GM04503 (cell line): ENCODE results near the gene MAGI2.
A peak's percentile ranks its signal among the peaks of the same experiment; 100 is the strongest.

ENCODE experiments used
- DNase-seq: peaks from one replicate; pipeline ENCODE4 v3.0.0-alpha.2; 2012; ENCODE audit warnings: low read depth

Gene MAGI2

DNA sequence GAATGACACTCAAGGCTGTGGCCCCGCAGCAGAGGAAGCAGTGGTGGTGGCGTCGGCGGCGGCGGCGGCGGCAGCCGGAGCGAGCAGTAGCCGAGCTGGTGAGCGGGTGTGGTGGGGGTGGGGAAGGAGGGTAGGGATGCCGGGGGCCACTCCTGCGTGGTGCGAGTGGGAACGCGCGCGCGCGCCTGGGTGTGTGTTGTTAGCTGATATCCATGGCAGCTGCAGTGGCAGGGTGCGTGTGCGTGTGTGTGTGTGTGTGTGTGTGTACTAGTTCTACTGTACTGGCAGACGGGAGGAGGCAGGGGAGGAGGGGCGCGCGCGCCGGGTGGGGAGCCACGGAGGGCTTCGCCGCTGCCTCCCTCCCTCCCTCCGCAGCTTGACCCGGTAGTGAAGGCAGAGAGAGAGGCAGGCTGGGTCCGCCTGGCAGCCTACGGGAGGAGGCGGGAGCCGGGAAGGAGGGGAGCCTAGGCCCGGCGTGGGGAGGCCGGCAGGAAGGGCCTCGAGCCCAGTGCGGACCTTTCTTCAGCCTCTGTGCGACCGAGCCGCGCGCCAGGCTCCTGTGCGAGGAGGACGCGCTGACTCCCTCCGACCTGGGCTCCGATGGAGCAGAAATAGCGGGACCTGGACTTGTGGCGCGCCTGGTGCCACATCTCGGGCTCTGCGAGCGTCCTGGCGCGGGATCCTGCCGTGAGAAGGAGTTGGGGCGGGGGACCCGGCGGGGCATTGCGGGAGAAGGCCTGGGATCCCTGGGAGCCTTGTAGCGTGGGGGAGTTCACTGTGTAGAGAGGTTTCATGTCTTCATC, at the start of gene MAGI2:
TSS of gene MAGI2 (minus strand) at position 110 of the 803 bp plus-strand sequence. CDS start 347 bp downstream, outside the sequence.
- peak; percentile 45 for DNase-seq

DNA sequence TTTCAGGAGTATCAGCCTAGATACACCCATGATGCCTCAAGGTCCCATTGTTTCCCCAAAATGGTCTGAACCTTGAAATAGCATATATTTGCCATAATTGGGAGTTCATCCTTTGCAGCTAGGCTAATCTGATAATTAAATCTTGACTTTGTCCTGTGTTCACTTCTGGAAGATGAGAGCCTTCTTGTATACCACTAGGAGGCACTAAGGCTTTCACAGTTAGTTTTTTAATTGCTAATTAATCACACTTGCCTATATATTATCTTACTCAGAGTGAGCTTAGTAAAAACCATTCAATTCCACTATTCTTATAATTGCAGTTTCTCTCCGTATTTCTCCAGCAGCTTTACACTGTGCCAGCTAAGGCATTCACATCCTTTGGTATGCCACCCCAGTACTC, 48.7 kb upstream of the MAGI2 start:
- DNase-seq: no peak

DNA sequence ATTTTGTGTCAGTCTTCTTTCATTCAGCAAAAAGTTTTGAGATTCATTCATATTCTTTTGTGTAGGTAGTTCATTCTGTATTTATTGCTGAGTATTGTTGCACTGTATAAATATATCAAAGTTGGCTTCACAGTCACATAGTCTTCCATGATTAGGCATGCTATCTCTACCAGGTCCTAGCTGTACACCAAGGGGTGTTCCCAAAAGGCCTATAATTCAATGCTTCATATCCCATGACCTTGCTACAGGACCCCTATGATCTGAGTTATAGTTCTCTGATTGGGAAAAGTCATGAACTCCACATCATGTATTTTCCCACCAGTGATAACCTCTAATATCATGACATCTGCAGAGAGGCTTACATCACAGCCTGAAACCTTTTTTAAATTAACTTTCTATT, 47.3 kb upstream of the MAGI2 start:
- no peak for DNase-seq

DNA sequence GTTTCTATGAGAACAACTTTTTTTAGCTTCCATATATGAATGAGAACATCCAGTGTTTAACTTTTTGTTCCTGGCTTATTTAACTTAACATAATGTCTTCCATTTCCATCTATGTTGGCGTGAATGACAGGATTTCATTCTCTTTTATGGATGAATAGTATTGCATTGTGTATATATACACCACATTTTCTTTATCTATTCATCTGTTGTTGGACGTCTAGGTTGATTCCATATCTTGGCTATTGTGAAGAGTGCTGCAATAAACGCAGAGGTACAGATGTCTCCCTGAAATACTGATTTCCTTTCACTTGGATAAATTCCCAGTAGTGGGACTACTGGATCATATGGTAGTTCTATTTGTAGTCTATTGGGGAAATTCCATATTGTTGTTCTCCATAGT, 44.3 kb upstream of the MAGI2 start:
- DNase-seq: no peak

DNA sequence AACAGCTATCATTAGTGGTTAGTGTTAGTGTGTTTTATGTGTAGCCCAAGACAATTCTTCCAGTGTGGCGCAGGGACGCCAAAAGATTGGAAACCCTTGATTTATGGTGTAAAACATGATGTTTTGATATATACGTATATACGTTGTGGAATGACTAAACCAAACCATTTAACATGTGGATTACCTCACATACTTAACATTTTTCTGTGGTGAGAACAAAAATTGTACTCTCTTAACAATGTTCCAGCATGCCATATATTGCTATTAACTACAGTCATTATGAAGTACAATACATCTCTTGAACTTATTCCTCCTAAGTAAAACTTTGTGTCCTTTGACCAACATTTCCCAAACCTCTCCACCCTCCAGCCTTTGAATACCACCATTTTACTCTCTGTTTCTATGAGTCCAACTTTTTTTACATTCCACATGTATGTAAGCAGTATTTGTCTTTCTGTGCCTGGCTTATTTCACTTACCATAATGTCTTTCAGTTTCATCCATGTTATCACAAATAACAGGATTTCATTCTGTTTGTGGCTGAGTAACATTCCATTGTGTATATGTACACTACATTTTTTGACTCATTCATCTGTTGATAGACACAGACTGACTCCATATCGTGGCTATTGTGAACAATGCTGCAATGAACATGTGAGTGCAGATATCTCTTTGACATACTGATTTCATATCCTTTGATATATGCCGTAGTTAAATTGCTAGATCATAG, 42.2 kb upstream of the MAGI2 start:
- no peak for DNase-seq

DNA sequence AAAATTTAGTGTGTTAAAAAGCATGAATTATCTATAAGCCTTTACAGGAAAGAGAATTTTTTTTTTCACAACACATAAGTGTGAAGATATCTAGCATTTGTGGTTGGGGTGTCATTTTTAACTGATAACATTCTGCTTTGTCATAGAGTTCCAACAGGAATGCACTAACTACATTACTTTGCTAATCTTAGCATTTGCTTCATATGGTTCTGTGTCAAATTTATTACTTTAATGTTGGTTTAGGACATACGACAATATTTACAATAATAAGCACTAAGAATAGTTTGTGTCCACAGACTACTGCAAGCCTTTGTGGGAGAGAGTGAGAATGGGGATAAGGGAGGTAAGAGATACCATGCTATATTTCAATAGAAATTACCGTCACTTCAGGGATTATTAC, 40.6 kb upstream of the MAGI2 start:
- DNase-seq: no peak

DNA sequence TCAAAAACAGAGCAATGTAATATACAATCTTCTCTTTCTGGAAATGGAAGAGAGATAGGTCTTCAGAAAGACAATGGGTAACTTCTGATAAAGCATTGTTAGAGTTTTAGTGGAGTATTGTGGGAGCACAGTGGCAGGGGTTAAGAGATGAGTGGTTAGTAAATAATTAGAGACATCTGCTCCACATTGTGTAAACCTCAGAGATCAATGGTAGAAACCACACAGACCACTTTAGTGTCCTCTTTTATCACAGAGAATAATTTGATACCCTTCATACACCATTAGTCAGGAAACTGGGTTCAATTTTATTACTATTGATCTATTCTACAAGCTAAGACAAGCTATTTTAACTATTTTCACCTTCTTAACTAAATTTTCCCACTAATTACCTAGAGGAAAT, 35.9 kb upstream of the MAGI2 start:
- DNase-seq: no peak

DNA sequence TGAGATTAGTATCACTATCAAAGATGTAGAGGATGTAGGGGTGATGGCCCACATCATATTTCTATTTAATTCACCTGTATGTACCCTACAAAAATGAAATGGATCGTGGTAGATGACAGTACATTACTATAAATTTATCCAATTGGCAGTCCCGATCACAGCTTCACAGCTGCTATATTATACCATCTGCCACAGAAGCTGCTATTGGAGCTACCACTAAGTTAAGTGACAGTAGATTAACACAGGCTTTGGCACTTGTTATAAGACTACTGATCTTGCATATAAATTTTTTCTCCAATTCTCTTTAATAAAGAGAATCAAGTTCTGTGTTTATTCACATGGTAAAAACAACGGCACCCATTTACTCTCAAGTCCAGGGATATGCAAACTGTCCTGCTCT, 24.9 kb upstream of the MAGI2 start:
- DNase-seq: no peak

DNA sequence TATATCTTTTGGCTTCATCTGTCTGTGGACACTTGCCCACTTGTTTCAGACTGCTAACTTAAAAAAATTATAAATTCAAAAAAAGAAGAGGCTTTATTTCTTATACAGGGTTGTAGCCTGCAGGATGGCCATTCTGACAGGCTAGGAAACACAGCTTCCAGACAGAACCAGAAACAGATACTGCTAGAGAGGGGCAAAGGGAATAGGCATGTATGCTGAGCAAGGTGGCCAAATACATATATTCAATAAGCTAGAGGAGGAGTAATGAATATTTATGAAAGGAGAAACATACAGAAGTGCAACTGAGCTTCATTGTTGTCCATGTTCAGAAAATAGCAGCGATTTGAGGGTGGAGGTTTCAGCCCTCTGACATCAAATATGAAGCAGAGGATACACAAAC, 22.0 kb upstream of the MAGI2 start:
- no peak for DNase-seq

DNA sequence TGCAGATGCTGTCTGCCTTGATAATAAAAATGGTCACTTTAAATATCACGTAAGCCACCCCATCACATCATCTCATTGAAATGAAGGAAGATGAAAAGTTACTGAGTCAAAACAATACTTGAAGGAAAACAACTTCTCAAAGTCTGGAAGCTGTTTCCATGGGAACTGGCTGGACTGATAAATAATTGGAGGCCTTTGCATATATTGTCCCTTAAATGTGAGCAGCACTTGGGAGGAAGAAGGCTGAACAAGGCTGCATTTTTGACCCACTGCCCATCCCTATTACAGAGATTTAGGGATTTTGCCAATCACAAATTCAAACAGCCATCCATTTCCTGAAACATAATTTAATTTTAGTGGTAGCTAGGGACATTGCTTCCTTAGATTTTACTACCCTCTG, 18.2 kb upstream of the MAGI2 start:
- no peak for DNase-seq

DNA sequence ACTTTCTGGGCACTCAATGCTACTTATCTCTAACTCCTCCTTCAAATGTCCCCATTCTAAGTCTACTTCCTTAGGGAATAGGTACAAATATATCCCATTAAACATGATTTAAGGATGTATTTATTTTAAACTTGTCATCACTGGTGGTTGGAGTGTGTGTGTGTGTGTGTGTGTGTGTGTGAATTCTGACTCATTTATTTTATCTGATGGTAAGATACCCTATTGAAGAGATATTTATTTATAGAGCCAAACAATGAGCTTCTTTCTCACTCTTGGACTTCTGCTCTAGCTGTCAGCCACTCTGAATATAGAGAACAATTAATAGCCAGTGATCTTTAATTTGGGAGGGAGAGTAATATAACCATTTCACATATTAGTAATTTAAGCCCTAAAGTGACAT, 17.8 kb upstream of the MAGI2 start:
- no peak for DNase-seq

DNA sequence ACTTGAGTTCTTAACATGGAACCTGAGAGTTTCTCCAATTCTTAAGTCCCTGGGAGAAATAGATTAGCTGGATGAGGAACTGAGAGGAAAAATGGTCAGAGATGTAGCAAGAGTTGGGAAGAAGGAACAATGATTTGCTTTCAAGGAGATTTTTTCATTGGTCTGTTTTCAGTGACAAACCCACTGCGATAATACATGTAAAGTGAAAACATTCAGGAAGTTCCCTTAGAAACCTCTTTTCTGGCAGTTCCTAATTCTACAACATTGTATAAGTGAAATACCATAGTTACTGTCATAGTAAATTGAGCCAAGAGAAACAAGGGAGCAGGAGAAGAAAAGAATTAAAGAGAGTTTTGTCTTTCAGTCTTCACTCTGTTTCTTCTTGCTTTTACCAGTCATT, 12.1 kb upstream of the MAGI2 start:
- no peak for DNase-seq

DNA sequence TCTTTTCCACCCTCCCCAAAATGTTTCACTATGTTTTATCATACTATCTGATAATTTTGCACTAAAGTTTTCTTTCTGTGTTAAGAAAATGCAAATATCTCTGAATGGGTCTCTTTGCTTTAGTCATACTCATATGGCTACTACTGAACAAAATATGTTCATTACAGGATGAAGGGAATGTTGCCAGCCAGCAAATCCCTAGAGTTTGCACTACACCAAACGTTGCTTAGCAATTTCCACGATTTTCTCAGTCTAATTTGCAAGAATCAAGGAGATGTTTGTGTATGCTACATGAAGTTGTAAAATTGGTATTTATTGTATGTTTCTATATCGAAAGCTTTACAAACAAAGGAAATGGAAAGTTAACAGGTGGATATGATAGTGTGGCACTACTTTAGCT, 10.6 kb upstream of the MAGI2 start:
- no peak for DNase-seq

DNA sequence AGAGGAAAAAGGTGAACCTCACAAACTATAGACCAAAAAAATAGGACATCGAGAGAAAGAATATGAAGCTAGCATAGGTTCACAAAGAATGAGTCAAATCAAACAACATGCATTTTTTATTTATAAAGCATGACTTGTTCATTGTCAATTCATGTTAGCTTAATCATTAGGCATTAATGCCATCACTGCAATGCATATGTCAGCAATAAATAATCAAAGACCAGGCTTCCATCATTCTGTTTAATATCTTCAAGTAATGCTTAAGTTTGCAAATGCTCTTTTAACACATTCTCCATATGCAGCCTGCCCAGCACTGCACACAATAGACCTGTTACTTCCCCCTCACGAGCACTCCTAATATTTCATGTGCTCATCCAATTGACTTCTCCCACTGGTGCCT, 8.9 kb upstream of the MAGI2 start:
- DNase-seq: no peak

DNA sequence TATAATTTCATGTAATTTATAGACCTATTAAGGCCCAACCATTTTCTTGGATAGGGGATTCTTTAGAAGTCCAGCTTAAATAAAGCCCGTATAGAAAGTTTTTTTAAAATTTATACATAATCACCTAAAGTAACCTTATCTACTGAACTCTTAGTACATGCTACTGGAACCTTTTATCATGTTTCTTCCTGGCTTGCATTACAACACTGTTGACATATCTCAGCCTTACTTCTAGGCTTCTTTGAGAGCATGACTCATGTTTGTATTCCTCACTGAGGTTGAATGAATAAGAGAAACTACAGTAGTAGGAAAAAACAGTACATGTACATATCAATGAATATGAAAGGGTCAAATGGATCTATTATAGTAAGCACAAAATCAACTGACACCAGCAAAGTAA, 8.2 kb upstream of the MAGI2 start:
- DNase-seq: no peak

DNA sequence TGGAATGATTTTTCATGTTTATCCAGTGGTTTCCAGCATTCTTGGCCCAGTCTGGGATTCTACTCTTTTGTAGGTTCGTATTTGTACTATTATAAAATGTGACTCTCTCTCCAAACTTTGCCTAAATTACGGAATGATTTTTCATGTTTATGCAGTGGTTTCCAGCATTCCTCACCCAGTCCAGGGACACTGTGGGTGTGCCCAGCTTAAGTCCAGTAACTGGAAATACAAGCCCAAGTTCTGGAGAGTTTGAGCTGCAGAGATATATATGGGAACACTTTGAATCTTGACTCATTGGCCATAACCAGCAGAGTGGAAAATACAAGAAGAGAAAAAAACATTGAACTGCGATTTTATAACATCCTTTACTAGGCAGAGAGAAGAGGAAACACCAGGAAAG, 5.9 kb upstream of the MAGI2 start:
- no peak for DNase-seq

DNA sequence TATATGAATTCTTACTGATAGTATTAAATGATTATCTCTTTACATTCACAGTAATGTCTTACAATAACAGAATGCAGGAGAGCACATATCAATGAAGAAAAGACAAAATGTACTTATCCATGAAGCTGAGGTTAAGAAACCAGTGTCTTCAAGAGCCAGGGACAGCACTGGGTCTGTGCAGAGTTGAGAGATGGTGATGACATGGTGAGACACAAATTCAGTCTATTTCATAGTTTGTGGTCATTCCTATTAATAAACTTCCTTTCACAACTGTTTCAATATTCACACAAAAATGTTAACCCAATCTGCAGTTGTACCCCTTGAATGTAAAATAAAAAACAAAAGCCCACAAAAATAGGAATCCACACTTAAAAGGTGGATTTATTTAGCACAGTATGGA, 5.3 kb upstream of the MAGI2 start:
- no peak for DNase-seq

DNA sequence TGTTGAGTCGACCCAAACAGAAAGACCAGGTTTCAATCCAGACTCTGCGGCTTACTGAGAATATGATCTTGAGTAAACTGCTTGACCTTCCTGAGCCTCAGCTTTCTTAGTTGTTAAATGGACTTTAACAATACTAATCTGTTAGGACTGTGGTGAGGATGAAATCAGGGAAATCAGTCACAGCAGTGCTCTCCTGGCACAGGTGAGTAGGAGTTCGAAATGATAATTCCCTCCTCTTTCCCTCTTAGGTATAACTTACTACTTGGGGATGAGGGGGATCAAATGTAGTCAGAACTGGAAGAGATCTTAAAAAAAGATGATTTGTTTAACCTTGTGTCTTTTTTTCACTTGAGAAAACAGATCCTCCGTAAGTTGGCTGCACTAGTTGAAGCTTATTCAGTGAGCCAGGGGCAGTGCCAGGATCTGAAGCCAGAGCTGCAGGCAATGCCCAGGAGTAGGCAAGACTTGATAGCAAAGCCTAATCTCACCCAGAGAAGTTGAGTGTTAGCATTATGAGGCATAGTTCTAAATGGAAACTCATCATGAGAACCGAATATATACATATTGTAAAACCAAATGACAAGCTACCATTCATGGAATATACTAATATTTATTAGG, 1.8 kb upstream of the MAGI2 start:
- no peak for DNase-seq

DNA sequence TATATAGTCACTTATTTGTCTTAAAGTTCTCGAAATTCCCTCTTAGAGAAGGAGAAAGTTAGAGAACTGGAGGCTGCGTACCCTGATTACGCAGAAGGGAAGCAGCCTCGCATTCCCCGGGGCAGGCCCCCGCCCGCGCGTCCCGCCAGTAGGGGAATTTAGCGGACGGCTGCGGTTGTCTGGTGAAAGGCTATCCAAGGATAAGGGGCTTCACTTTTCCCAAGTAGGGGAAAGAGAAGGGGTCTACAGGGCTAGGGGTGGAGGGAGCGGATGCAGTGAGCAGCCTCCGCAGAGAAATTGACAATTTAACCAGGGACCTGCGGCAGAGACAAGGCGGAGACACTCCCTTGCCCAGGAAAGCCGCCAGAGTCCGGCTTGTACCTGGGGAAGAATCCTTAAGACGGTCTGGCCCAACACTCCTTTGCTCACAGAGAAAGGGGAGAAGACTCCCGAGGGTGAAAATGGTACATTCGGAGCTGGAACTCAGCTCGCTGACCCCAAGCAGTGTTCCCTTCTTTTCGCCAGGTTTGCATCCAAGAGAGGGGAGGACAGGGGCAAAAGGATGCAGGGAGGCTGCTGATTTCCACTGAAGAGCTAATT, 994 bp upstream of the MAGI2 start:
- DNase-seq: no peak

DNA sequence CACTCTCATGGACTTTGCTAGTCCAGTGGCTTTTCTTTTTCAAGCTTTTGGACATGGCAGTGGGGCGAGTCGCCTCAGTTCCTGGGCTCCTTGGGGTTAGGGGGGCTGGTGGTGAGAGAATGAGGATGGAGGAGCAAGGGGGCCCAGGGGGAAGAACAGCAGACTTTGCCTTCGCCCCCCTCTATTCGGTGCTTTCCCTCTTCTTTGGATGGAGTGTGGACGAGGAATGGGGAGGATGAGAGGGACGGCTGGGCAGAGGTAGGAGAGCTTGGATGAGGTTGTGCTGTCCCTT, 255 bp downstream of the MAGI2 start:
- DNase-seq: no peak

DNA sequence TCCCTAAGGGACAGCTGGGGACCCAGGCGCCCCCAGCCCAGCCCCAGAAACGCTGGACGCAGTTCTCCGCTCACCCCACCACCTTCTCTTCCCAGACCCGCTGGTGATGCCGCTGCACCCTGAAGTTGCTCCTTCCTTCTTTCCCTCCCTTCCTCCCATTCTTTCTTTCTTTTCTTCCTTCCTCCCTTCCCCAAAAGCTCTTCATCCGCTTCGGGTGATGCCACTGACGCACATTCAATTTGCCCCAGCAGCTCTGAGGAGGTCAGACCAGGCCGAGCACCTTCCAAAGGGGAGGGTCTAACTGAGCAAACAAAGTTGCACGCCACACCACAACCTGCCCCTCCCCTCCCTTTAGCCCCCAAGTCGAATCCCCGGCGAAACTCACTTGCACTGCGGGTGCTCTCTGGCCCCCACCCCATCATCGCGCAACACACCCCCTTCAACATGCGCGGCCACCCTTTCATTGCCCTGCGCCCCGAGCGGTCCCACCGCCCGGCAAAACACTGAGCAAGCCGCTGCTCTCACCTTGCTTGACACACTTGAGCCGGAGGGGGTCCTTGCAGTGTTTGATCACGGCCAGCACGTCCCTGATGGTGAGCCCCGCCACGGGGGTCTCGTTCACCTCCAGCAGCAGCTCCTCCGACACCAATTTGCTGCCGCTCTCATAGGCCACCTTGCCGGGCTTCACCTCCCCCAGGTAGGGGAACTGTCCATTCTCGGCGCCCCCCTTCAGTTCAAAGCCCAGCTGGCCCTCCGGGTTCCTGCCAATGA, 787 bp downstream of the MAGI2 start:
- no peak for DNase-seq

DNA sequence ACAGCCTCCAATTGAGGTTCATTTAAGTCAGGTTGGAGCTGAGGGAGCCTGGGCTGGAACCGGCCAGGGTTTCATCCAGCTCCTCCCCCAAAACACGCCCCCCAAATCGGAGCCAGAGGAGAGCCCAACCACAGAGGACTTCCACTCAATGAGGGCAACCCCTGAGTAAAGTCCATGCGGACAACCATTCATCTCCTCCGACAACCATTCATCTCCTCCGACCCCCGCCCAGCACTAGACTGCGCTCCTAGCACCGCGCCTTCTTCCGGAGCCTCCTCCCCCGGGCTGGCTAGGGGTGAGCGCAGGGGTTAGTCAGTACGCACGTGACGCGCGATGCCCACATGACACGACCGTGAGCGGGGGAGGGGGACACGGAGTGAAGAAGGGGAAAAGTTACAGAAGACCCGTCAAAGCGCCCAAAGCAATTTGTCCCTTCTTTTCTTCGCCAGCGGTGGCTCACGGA, 1.4 kb downstream of the MAGI2 start:
- DNase-seq: peak; percentile 40
